Stimulated activated CD4-positive, alpha-beta T cell treated with anti-CD3 and anti-CD28 coated beads, Interleukin-4, amount 100 ng/mL, for 4 hours (primary cell): Measurements from ENCODE around the gene AHI1.
"Not testable (repeated sequence)": the region's sequence is repeated elsewhere in the genome, so short reads cannot be mapped to it uniquely, and the experiment has no call there.

Source experiments
- DNase-seq, 2 experiments: peaks; one replicate each; pipeline ENCODE4 v3.0.0-alpha.2; 2020

The AHI1 gene

GRCh38 chr6:135383301-135383700, 114.2 kb downstream of the AHI1 start:
- no peak for DNase-seq

GRCh38 chr6:135382182-135382628, 115.3 kb downstream of the AHI1 start:
- DNase-seq = no peak

GRCh38 chr6:135380793-135381192, 116.7 kb downstream of the AHI1 start:
- no peak for DNase-seq

GRCh38 chr6:135379647-135380046, 117.9 kb downstream of the AHI1 start:
- no peak for DNase-seq

DNA sequence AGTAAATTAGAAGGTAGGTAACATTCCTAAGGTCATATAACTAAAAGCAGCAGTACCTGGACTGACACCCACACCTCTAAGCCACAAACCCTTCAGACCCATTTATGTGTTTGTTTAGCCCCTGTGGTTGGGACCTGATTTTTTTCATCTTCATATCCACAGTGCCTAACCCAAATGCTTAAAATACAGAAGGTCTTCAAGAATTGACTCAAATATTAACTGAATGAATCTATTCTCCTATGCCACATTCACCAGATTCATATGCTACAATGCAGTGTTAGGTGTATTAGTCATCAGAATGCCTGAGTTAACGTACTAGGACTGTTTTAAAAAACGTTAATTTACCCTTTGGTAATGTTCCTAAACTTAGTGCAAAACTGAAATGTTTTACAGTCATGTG, 124.8 kb downstream of the AHI1 start:
- DNase-seq = no peak

DNA sequence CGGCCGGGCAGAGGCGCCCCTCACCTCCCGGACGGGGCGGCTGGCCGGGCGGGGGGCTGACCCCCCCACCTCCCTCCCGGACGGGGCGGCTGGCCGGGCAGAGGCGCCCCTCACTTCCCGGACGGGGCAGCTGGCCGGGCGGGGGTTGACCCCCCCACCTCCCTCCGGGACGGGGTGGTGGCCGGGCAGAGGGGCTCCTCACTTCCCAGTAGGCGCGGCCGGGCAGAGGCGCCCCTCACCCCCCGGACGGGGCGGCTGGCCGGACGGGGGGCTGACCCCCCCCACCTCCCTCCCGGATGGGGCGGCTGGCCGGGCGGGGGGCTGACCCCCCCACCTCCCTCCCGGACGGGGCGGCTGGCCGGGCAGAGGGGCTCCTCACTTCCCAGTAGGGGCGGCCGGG, 133.9 kb downstream of the AHI1 start:
- DNase-seq = not testable (repeated sequence)

DNA sequence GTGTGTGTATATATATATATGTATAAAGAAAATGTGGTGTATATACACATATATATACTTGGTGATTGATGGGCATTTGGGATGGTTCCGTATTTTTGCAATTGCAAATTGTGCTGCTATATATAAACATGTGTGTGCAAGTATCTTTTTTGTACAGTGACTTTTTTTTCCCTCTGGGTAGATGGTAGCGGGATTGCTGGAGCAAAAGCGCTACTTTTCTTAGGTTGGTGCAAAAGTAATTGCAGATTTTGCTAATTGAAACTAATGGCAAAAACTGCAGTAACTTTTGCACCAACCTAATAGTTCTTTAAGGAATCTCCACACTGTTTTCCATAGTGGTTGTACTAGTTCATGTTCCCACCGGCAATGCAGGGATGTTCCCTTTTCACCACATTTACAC, 135.4 kb downstream of the AHI1 start:
- no peak for DNase-seq

DNA sequence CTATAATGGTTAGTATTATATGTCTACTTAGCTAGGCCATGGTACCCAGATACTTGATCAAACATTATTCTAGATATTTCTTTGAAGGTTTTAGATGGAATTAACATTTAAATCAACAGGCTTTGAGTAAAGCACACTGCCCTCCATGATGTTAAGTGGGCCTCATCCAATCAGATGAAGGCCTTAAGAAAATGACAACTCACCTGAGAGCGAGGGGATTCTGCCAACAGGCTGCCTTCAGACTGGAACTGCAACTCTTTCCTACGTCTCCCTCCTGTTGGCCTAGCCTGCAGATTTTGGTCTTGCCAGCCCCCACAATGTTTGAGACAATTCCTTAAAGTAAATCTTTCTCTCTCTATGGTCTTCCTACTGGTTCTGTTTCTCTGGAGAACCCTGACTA, 137.3 kb downstream of the AHI1 start:
- no peak for DNase-seq

GRCh38 chr6:135358985-135359384, 138.6 kb downstream of the AHI1 start:
- no peak for DNase-seq

- no peak for DNase-seq
Observed at GRCh38 chr6:135358251-135358821, 139.2 kb downstream of the AHI1 start.

DNA sequence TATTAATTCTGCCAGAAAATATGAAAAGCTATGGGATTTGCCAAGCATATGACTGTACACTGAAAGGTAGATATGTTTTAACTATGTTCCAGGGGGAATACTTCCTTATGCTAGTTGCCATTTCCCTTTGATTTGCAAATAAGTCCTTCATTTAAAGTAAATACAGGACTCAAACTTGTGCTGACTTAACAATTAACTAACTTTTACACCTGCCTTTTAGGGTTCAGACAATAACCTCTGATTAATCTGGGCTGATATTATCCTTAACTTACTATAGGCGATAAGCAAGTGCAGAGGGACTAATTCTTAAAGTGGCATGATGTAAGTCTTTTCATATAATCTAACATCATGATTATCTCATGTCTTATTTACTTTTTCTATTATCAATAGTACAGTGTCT, 143.1 kb downstream of the AHI1 start:
- no peak for DNase-seq

DNA sequence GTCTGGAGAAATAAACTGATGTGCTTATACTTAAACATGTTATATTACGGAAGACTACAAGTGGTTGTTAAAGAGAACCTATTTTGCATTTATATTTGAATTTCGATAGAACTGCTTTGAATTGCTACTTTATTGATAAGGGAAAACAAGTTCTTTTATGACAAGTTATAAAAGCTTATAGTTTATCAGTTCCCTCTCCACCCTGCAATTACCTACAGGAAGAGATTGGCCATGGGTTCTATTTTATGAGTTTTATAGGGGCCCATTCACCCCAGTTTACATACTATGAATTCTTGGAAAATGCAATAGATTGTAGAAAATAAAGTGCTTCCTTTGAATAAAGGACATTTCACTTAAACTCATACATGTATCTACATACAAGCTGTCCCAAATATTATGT, 144.4 kb downstream of the AHI1 start:
- no peak for DNase-seq

GRCh38 chr6:135351635-135352034, 145.9 kb downstream of the AHI1 start:
- no peak for DNase-seq

DNA sequence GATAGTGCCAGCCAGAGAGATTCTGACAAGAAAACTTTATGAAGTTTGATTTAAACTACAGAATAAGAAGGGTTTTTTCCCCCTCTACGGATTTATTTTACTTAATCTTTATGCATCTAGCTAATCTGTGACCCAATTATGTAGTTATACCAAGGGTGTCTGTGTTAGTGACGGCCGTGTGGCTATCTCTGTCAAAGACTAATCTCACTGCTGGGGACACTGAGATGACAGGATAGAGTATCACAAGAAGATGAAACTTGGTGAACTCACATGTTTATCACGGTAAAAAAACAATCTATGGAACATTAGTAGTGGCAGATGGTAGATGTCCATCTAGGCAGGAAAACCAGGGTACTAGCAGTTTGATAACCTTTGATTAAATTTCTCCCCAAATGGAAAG, 149.7 kb downstream of the AHI1 start:
- DNase-seq = no peak

- DNase-seq = no peak
Observed at GRCh38 chr6:135346747-135347146, 150.8 kb downstream of the AHI1 start.

- no peak for DNase-seq
Observed at GRCh38 chr6:135344526-135344925, 153.0 kb downstream of the AHI1 start.

DNA sequence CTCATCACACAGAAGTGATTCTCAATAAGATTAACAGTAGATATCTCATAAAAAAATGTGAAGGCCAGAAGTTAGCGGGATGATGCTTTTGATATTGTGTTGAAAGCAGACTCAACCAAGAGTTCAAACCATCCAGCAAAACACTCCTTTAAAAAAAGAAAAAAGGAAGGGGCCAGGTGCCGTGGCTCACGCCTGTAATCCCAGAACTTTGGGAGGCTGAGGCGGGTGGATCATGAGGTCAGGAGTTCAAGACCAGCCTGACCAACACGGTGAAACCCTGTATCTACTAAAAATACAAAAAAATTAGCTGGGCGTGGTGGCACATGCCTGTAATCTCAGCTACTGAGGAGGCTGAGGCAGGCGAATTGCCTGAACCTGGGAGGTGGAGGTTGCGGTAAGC, 157.6 kb downstream of the AHI1 start:
- not testable (repeated sequence) for DNase-seq

GRCh38 chr6:135334169-135334568, 163.4 kb downstream of the AHI1 start:
- DNase-seq = no peak

DNA sequence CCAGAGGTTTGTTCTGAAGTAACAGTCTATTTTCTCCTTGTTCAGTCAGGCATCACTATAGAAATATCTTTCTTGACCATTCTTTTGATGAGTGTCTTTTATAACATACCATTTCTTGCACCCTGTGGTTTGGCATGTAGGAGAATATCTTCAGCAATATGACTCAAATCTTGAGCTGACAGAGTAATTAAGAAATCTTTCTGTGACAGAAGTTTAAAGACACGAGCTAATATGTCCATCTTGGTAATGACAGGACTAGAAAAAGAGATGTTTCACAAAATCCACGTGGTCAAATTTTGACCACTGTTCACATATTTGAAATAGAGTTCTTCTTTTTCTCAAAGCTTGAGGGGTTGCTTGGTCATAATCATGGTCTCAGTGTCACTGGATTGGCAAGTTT, 166.5 kb downstream of the AHI1 start:
- DNase-seq = no peak

- no peak for DNase-seq
Observed at GRCh38 chr6:135329851-135330803, 167.4 kb downstream of the AHI1 start.

- DNase-seq = no peak
Observed at GRCh38 chr6:135328136-135328535, 169.4 kb downstream of the AHI1 start.

DNA sequence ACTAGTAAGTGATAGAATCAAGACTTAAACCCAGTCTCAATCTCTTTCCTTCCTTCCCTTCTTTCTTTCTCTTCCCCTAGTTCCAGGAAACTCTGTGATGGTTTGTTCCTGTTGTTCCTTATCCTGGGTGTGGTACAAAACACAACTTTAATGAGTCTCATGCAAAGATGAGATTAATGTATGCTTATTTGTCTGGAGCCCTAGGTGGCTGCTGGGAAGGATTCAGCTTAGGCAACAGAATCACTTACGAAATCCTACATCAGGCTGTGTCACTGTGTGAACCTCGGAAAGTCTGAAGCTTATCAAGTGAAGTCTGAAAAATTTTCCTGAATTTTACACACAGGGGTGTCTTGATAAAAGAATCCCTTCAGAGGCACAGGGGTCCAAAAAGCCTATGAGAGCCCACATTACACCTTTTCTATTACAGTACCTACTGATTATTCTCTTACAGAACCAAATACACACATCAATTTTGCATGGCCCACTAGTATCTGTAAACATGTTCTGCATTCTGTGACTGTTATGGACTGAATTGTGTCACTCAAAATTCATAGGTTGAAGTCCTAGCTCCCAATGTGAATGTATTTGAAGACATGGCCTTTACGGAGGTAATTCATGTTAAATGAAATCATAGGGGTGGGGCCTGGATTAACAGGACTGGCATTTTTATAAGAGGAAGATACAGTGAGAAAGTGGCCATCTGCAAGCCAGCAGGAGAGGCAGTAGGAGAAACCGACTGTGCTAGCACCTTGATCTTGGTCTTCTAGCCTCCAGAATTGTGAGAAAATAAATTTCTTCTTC, 171.7 kb downstream of the AHI1 start:
- DNase-seq = no peak

DNA sequence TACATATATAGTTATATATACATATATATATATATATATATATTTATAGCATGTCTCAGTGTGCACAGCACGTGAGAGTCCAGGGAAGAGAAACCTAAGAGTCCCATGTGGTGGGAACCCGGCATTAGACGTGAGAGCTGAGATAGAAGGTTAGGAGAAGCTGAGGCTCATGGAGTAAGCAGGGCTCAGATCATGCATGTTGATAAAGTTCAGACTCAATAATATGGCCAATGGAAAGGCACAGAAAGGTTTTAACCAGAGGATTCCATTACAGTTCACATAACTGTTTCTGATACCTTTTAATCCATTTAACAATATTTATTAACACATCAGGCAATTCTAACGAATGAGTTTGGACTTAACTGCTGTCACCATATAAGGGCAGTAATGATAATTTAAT, 173.0 kb downstream of the AHI1 start:
- no peak for DNase-seq

DNA sequence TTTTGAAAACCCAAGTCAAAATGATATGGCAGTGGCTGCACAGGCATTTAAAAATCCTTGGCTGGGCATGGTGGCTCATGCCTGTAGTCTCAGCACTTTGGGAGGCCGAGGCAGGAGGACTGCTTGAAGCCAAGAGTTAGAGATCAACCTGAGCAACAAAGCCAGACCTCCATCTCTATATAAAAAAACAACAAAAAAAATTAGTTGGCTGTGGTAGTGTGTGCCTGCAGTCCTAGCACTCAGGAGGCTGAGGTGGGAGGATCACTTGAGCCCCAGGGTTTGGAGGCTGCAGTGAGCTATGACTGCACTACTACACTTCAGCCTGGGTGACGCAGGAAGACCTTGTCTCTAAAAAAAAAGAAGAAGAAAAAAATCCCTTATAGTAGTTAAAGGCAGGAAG, 173.6 kb downstream of the AHI1 start:
- no peak for DNase-seq
